ENCODE data around the gene USP2.

The USP2 gene

DNA sequence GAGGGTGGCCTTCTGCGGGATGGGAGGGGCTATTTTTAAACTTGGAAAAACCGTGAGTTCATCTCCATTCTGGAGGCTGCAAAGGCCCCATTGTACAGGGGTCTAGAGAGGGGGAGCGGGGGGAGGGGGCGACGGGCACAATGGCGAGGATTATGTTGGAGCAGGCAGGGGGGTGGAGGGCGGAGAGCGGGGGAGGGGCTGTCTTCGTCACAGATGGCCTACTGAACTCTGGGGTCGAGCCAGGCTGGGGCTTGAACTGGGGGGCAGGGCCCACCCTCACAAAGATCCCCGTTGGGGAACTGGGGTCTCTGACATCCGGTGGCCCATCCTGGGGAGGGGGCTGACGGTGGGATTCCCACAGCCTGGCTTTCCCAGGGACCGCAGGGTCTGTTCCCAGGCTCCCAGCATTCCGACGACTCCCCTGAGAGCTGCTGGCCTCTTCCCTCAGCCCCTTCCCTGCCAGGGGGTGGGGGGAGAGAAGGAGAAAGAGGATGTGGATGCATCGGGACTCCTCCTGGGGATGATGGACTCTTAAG lies 61.2 kb downstream of the USP2 start:
- no peak for DNase-seq

DNA sequence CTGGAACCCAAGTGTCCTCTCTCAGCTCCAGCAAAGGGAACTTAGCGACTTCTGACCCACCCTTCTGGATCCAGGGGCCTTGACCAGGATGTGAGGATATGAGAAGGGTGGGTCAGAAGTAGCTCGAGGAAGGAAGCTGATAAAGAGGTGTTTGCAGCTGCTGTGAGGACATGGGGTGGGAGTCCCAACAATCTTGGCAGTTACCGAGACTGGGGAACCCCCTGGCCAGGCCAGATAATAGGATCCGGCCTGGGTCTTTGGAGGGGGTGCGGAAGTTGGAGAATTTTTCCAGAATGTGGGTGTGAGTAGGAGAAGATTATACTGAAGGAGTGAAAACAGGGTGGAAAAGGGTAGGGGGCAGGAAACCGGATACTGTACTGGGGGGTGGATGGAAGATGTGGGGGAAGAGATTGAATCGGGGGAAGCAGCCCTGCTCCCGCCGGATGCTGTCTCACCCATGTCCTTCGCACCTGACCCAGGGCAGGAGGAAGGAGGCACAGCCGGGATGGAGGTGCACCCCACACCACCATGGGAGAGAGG lies 61.7 kb downstream of the USP2 start:
- no peak for DNase-seq

DNA sequence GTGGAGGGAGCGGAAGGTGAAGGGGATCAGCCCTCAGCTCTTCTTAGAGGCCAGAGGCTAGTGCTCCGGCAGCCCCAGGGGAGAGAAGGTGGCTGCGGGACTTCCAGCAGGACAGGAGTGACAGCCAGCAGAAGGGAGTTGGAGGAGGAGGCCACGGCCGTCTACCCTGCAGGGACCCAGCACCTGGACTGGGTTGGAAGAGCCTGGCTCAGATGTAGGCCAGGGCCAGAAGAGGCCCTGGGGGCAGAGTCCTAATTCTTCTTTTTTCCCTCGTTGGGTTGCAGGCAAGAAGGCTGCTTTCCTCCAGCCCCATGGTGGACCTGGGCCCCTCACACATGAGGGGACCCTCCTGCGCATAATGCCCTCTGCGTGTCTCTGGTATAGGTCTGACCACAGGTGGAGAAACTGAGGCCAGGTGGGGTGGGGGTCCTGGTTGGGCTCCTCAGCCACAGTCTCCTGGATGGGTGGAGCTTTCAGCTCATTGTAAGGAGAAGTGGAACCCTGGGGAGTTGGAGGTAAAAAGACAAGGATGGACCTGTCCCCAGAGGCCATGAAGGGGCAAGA lies 62.3 kb downstream of the USP2 start:
- no peak for DNase-seq

DNA sequence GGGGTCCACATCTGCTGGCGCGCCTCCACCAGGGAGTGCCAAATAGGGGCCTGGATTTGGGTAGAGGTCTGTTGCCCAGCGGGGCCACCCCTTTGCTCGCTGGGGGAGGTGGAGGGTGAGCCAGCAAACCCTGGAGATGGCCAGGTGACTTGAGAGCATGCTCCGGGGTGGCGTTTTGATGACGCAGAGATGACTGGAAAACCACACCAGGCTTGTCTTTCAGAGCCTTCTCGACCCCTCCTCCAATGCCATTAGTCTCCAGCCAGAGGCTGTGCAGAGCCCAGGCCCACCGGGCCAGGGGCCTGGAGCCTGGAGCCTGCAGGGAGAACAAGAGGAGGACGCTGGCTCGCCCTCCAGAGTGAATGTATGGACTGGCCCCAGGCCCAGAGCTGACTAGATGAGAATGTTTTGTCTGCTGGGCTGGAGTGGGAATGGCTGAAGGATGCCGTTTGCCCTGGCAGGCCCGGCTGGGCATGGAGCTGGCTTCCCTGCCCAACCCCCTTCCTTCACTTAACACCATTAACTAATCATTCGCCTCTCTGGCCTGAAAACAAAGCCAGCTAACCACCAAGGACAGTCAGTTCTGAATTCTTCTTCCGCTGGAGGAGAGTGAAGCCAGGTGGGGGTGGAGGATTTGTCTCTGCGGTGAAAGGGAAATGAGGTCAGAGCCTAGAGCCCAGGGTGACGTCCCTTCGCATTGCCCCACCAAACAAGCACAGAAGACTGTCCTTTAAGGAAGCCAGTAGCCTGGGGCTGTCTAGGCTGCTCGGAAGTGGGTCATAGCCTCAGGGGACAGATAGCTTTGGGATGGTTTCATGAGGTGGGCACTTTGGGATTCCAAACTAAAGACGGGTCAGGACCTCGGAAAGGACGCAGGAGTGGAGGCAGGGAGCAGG lies 63.0 kb downstream of the USP2 start:
- no peak for DNase-seq

DNA sequence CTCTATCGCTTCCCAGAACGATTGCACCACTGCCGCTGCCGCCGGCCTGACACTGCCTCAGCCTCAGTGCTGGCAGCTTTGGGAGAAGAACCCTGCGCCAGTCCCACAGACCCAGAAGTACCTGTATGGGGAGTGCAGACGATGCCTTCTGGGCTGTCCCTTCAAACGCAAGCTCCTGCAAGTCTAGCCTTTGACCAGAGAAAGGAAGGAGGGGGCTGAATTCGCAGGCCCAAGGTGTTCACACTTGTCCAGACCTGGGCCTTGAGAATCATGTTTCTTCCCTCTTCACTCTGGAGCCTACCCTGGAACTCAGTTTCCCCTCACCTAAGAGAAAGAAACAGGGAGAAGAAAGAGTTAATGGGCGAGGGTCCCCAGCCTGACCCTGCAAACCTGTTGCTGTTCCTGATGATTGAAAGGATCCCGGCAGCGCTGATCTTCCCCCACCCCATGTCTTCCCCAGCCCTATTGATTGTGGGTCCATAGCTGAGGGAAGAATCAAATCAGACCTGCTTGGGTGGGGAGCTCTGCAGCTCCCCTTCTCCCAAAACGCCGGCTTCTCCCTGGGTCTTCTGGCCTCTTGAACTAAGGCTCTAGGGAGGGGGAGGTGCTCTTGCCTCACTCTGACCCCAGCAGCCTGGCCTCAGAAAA lies 63.8 kb downstream of the USP2 start:
- DNase-seq: no peak

DNA sequence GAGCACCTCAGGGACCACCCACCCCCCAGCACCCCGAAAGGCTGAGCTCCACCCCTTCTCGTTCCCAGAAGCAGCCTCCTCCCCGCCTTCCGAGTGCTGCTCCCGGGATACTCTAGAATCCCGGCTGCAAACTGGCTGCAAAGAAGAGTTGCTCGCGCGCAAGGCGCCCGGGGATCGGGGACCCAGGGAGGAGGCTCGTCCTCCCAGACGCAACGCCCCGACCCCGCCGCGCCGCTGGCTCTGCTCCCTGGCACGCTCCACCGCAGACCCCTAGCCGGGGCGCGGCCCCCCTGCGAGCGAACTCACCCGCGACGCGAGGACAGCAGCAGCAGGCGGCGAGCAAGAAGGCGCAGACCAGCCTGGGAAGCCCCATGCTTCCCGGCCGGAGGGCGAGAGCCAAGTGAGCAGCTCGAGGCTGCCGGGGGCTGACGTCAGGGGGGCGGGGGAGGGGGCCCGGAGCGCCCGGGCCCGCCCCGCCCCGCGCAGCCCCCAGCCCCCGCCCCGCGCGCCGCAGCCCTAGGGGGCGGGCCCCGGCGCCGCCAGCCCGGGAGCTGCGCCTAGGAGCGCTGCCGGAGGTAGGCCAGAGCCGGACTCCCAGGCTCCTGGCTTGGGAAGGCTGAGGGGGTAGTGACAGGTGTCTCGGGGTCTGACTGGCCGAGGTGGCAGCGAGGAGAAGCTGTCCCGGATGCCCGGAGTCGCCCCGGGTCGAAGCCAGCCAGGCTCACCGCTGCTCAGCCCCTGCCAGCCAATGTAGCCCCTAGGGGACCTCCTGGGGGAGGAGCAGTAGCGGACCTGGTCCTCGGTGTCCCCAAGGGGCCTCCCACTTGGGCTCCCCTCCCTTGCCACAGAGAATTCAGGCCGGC lies 64.5 kb downstream of the USP2 start, which contains the start of gene MCAM:
Gene MCAM (minus strand): TSS at position 402 of the 863 bp plus-strand sequence. CDS start 29 bp downstream, at position 373.
- no peak for DNase-seq

DNA sequence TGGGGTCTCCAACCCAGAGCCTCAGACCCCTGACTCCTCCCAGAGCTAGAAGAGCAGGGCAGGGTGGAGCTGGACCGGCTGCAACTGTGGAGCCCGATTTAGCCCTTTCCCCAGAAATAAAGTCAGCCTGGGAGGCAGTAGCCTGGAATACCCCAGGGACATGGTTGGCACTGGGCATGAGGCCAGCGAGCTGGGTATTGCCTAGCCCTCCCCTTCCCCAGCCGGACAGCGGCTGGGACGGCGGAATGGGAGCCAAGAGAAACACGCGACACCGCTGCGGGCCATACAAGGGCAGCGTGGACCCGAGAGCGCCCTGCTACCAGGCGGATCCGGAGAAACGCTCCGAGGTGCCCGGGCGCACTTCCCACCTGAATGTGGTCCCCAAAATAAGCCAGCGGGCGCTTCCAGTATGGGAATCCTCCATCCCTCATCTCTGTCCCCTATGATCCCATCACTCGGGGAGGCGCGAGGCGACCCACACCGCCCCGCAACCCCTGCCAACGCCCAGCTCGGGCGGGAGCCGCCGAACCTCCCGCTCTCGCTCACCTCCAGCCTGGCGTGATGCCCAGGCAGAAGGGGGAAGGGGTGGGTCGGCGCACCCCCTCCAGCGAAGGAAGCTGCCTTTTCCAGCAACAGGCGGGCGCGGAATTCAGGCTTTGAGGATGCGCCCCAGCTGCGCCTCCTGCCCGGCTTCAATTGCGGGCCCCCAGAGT lies 65.3 kb downstream of the USP2 start:
- DNase-seq: no peak

DNA sequence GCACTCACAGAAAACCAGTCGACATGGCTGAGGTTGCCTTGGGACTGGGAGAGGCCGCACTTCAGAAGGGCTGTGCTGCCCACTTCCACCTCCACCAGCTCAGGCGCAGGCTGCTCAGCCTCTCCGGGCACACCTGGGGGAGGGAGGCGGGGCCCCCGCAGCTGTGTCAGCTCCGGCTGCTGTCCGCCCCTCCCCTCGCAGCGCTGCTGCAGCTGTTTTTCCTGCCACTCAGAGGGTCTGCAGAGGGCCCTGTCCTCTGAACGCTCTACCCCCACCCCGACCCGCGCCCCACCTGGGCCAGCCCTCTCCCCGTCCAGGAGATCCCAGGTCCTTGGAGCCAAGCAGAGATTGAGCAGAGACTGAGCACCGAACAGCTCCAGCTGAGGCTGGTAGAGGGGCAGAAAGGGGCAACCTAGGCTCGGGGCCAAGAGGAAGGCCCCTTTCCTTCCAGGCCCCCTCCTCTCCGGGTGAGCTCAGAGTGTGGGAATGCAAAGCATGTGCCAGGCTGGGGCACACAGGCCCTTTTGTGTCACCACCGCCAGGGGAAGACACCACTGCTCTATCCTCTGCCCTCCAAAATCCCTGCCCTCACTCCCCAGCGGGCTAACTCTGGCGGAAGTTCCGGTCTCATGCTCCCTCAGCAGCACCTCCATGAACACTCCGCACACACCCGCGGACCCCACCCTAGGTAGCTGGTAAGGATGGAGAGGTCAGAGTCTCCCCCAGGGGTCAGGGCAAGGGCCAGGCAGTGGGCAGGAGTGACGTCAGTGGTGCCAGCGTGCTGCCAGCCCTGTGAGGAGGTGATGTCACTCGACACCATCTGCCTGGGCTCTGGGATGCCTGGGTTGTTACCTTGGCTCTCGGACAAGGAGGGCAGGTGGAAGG lies 66.1 kb downstream of the USP2 start:
- no peak for DNase-seq

DNA sequence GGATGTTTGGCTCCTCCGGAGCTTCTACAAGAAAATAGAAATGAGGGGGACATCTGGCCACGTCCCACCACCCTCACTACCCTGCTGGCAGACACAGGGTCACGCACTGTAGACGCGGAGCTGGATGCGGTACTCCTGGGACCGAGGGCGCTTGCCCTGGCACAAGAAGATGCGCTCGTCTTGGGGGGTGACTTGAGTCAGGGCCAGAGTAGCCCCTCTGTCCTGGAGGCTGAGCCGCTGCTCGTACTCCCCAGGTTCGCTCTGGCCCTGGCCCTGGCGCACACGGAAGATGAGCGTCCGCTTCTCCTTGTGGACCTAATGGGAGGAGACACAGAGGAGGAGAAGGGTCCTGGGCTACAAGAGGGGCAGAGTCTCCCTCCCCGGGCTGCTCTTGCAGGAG lies 66.8 kb downstream of the USP2 start:
- no peak for DNase-seq

DNA sequence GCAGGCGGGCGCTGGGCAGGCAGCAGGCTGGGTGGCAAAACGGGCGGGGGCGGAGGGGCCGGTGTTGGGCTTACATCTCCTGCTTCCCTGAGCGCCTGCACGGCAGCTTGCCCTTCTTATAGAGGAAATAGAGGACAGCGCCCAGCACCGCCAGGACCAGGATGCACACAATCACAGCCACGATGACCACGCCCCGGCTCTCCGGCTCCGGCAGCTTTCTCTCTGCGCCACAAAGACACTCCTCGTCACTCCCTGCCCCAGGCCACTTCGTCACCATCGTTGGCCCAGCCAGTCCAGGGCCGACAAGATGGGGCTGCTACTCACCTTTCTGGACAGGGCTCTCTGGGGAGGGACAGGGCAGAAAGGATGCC lies 70.8 kb downstream of the USP2 start:
- DNase-seq: no peak

DNA sequence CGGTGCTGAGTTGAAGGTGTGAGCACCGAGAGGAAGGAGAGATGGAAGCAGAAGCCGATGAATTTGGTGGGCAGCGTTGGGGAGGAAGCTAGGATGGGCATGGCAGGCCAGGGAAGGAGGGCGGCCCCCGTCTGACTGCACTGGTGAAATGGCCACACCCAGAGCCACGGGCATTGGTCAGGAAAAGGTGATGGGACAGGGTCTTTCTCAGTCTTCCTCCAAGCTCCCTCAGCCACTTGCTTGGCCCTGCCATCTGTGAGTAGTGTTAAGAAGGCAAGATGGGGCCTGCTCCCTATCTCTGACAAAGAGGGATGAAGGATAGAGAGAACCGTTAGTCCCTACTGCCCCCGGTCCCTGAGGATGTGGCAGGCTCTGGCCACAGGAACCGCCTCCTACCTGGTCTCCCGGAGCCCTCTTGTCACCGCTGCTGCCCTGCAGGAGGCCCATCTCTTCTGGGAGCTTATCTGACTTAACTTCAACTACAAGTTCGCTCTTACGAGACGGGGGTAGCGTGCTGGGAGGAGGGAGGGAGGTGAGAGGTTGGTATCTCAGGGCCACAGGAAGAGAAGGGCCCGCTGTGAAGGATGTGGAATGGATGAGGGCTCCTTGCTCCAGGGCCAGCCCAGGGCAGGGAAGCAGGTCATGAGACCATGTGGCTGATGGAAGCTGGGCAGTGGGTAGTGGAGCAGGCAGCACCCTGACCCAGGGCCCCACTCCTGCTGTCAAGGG lies 71.4 kb downstream of the USP2 start:
- DNase-seq: no peak

DNA sequence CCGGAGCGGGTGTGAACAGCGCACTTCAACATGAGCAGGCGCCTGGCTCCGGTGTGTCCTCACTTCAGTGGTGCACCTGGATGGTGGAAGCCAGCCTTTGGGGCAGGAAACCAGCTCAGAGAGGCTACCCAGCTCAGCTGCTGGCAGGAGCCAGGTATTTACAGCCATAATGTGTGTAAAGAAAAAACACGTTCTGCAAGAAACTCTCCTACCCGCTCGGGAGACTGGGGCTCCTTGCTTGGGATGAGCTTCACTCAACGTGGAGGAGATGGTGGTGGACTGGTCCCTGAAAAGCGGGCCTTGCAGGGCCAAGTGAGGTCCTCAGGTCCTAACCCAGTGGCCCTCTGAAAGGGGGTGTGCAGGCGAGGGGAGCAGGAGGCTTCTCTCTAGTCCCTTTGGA lies 72.1 kb downstream of the USP2 start:
- DNase-seq: no peak

DNA sequence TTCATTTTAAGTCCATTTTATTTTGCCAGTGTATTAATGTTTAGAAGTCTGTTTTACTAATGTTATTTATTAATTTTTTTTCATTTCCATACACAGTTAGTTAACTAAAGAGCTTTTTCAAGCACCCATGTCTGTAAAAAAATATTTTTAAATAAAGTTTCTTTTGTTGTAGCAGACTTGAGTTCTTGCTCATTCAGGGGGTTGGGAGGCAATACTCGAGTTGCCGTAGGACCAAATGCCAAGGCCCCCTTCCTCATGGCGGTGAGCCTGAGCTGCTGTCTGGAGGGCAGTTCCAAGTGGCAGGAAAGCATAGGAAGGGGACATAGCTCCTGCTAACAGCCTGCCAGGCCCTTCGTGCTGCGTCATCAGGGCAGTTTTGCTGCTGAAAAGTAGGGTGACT lies 73.5 kb downstream of the USP2 start:
- no peak for DNase-seq

DNA sequence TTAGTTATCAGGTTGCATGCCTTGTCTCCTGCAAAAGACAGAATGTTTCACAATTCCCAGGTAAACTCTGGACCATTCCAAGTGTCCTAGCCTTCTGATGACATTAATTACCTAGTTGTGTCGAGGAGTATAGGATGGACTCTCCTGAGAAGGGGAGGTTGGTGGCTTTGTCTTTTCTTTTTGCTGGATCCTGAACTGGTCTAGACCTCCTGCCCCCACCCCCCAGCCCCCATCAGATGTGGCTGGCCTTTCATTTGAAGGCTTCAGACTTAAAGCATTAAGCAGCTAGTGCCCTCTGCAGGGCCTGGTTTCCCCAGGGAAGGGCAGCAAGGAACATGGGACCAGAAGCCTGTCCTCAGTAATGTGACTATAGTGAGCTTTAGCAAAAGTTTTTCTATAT lies 74.3 kb downstream of the USP2 start:
- no peak for DNase-seq

DNA sequence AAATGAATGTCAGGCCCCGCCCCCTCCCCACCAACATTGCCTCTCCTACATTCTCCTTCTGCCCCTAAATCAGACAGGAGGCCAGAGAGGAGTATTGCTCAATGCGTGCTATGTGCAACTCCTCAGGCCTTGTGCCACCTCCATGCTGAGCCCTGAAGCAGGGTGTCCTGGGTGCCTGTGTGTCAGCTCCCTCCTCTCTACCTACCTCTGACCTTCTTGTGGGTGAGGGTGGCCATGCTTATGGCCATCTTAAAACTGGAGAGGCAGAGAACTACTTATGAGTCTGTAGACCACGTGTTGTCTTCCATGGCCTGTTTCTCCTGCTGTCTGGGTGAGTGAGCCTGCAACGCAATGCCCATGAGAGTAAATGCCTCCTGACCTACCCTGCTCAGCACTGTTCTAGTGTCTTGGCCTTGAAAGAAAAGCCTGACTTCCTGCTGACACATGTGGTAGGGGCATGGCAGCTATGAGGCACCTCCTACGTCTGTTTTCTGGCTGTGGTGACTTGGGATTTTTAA lies 75.1 kb downstream of the USP2 start:
- no peak for DNase-seq

DNA sequence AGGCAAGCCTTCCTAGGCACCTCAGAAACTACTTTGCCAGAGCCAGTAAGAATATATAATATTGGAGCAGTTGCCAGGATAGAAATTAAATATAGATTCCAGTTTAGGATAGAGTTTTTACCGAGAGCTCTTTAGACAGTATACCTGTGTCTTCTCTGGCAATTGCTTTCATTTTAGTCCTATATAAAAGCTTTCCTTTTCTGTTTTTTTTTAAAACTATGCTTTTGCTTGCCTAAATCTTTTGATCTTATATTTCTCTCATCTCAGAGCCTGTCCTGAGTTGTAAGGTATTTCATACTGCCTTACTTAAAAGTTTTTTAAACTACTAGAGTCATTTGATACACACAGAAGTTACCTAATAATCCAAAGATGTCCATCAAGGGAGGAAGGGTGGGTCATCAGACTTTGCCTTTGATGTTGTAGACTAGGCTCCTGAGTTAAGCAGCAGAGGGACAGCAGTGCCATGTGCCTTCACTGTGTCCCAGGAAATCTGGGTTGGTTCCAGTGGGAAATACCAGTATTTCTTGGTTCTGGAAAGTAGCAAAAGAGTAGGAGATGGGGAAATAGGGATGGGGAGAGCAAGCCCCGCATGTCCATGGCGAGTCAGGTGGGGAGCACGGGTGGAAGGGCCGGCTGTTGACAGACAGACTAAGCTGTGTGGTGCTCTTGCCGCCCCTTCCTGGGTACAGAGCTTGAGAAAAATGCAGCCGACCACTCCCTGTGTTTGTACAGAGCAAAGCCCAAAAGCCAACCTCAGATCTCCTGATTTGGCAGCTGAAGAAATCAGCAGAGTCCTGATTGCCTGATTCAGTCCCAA lies 75.7 kb downstream of the USP2 start:
- DNase-seq: no peak
